B cell (primary cell): ENCODE measurements around the gene LHX6. TPM values are rescaled to one million over a fixed set of nuclear protein-coding genes. Genes with fewer than 3 reads are reported as not detected.

ENCODE experiments used
- ATAC-seq: fragments of 200-7000 bp; cut with Tn5 transposase; one replicate; pipeline ENCODE4 v1.10.0; 2021; ENCODE audit warnings: low read depth, mild to moderate bottlenecking, moderate number of reproducible peaks, moderate library complexity
- CTCF ChIA-PET: fragments of 350-600 bp; sonication (Branson Sonifier 250); formaldehyde crosslinking; loops from one replicate; lab custom pipeline; 2021; ENCODE audit warnings: antibody characterized with exemption, inconsistent platforms; lab: Charles Lee
- POLR2A ChIA-PET: fragments of 350-600 bp; sonication (Branson Sonifier 250); formaldehyde crosslinking; loops from one replicate; lab custom pipeline; 2021; ENCODE audit warnings: antibody characterized with exemption; lab: Charles Lee
- DNase-seq: peaks from one replicate; pipeline ENCODE4 v3.0.0; 2013
- H2AFZ ChIP-seq: 2 replicates; pipeline ENCODE4 v1.6.1; 2012; ENCODE audit warnings: mild to moderate bottlenecking, low read depth, low read length; ENCODE audit not compliant: insufficient read depth, poor library complexity, severe bottlenecking
- H3K27ac ChIP-seq, 2 donors: 1 replicate in 1 of 2; 2 replicates in 1 of 2; pipeline ENCODE4 v1.5.1; 2012 to 2013; ENCODE audit warnings: low read length in 2 of 2, mild to moderate bottlenecking in 2 of 2, moderate library complexity in 1 of 2
- H3K27me3 ChIP-seq, 4 experiments: fragments of 200-600 bp in 1 of 4; sonication (generic) in 1 of 4; replicated peaks in 1 of 4; 1 replicate in 2 of 4; 2 replicates in 2 of 4; pipeline versions ENCODE4 v1.6.1 to v1.7.0; 2013 to 2016; ENCODE audit warnings: low read length in 3 of 4, mild to moderate bottlenecking in 2 of 4, mixed read lengths in 1 of 4, moderate library complexity in 1 of 4; ENCODE audit not compliant: insufficient read depth in 4 of 4, control insufficient read depth in 3 of 4; ENCODE audit errors: control extremely low read depth in 1 of 4
- H3K36me3 ChIP-seq, 2 experiments: replicated peaks in 1 of 2; 1 replicate in 1 of 2; 2 replicates in 1 of 2; pipeline versions ENCODE4 v1.6.1 to v1.7.1; 2013; ENCODE audit warnings: low read length in 1 of 2; ENCODE audit not compliant: insufficient read depth in 2 of 2, control insufficient read depth in 1 of 2; ENCODE audit errors: control extremely low read depth in 1 of 2, extremely low read depth in 1 of 2
- H3K4me1 ChIP-seq, 2 donors: fragments of 200-600 bp in 1 of 2; sonication (generic) in 1 of 2; 1 replicate in 1 of 2; 2 replicates in 1 of 2; pipeline versions ENCODE4 v1.5.1 to v1.6.1; 2013 to 2017; ENCODE audit warnings: low read length in 2 of 2; ENCODE audit not compliant: control insufficient read depth in 2 of 2, insufficient read depth in 2 of 2
- H3K4me2 ChIP-seq: replicated peaks from 2 replicates; pipeline ENCODE3; 2012; ENCODE audit warnings: mild to moderate bottlenecking, low read depth, low read length; ENCODE audit not compliant: poor library complexity, severe bottlenecking
- H3K4me3 ChIP-seq, 5 experiments: fragments of 200-600 bp in 1 of 5; sonication (generic) in 1 of 5; 1 replicate in 3 of 5; 2 replicates in 2 of 5; pipeline versions ENCODE4 v1.5.1 to v1.7.0; 2011 to 2016; ENCODE audit warnings: low read length in 4 of 5, mild to moderate bottlenecking in 4 of 5, low read depth in 2 of 5, control low read depth in 1 of 5, moderate library complexity in 1 of 5; ENCODE audit not compliant: insufficient read depth in 1 of 5; ENCODE audit errors: control extremely low read depth in 1 of 5, extremely low read depth in 1 of 5
- H3K79me2 ChIP-seq: fragments of 200-600 bp; sonication (generic); one replicate; pipeline ENCODE4 v1.6.0; 2016; ENCODE audit warnings: low read length; ENCODE audit not compliant: control insufficient read depth, insufficient read depth
- H3K9ac ChIP-seq: fragments of 200-600 bp; sonication (generic); 2 replicates; pipeline ENCODE4 v1.6.1; 2017; ENCODE audit warnings: mild to moderate bottlenecking, low read length, moderate library complexity
- H3K9me3 ChIP-seq, 3 donors: one replicate each; pipeline versions ENCODE4 v1.6.1 to v1.7.1; 2013; ENCODE audit warnings: low read length in 2 of 3; ENCODE audit not compliant: control insufficient read depth in 2 of 3, insufficient read depth in 1 of 3; ENCODE audit errors: control extremely low read depth in 1 of 3
- H4K20me1 ChIP-seq: 2 replicates; pipeline ENCODE4 v1.6.0; 2012; ENCODE audit warnings: mild to moderate bottlenecking, low read length; ENCODE audit not compliant: insufficient read depth, control insufficient read depth, poor library complexity, severe bottlenecking
- H3K27ac Mint-ChIP-seq: one replicate; pipeline ENCODE4 v1.8.0; 2021; ENCODE audit warnings: mixed read lengths
- H3K27me3 Mint-ChIP-seq: one replicate; pipeline ENCODE4 v1.8.0; 2021; ENCODE audit warnings: mixed read lengths
- H3K4me1 Mint-ChIP-seq: one replicate; pipeline ENCODE4 v1.8.0; 2021; ENCODE audit warnings: mixed read lengths
- H3K4me3 Mint-ChIP-seq: one replicate; pipeline ENCODE4 v1.8.0; 2021; ENCODE audit warnings: mixed read lengths
- H3K9me3 Mint-ChIP-seq: one replicate; pipeline ENCODE4 v1.8.0; 2022; ENCODE audit warnings: mixed read lengths; ENCODE audit not compliant: insufficient read depth
- EZH2 ChIP-seq: IDR thresholded peaks from 2 replicates; pipeline ENCODE4 v1.6.1; 2012; ENCODE audit warnings: borderline replicate concordance, low read depth, mild to moderate bottlenecking, moderate library complexity, low read length; ENCODE audit not compliant: insufficient read depth, poor library complexity, severe bottlenecking
- WGBS: methylation state at CpG from one replicate; pipeline ENCODE4 v1.1.5; 2013; ENCODE audit warnings: missing lambda C conversion rate; ENCODE audit not compliant: insufficient coverage; 5-methylcytosine and 5-hydroxymethylcytosine counted together
- intact Hi-C: fragments of 100-400 bp; cut with micrococcal nuclease; formaldehyde crosslinking; loops from one replicate; pipeline ENCODE4 v1.10.0; 2022
- polyA plus RNA-seq: library from polyadenylated mRNA; depleted of rRNA; stranded (reverse); fragments of >200 nt; gene quantifications from 2 replicates; pipeline ENCODE4 v1.2.3, GENCODE V29; 2012
- total RNA-seq, 2 donors: library from RNA; stranded (reverse); fragments of 120-200 nt in 1 of 2; gene quantifications; 1 replicate in 1 of 2; 2 replicates in 1 of 2; pipeline versions ENCODE4 v1.2.3 to v1.2.4, GENCODE V29; 2013 to 2022
- TF ChIP-seq, protein P1 (sequence below): fragments of 200-600 bp; IDR thresholded peaks from one replicate; pipeline ENCODE4 v1.8.0; 2022; ENCODE audit warnings: antibody characterized with exemption, mild to moderate bottlenecking

Gene LHX6
- total and polyA plus RNA-seq, 2 donors (not counting 1 experiment from before 2014, with no cell fraction given) = 0.03 TPM; not detected in 1

DNA sequence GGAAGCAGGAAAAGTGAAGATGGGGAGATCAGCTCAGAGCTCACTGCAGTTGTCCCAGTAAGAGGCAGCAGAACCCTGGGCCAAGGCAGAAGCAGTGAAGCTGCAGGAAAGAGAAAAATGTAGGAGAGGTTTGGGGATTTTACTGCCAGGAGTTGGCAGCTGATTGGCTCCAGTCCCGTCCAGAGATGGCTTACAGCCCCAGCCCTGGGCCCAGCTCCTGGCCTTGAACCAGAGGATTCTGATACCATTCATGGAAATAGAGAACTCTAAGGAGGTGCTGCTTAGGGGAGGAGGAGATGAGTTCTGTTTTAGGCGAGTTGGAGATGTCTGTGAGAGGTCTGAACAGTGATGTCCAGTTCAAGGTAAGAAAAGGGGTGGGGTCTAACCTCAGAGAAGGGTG, 64.5 kb downstream of the LHX6 start:
- no peak overlapping the region for H3K27ac ChIP-seq
- Mint-ChIP-seq H3K4me3 (no peak overlapping the region), H3K27me3 (peaks cover 53% of the 10 kb centered on the region), H3K4me1 (peaks cover 6% of the 10 kb centered on the region), H3K9me3 (peaks cover 6% of the 10 kb centered on the region), H3K27ac (no peak overlapping the region)
- TF ChIP-seq, protein P1, sequence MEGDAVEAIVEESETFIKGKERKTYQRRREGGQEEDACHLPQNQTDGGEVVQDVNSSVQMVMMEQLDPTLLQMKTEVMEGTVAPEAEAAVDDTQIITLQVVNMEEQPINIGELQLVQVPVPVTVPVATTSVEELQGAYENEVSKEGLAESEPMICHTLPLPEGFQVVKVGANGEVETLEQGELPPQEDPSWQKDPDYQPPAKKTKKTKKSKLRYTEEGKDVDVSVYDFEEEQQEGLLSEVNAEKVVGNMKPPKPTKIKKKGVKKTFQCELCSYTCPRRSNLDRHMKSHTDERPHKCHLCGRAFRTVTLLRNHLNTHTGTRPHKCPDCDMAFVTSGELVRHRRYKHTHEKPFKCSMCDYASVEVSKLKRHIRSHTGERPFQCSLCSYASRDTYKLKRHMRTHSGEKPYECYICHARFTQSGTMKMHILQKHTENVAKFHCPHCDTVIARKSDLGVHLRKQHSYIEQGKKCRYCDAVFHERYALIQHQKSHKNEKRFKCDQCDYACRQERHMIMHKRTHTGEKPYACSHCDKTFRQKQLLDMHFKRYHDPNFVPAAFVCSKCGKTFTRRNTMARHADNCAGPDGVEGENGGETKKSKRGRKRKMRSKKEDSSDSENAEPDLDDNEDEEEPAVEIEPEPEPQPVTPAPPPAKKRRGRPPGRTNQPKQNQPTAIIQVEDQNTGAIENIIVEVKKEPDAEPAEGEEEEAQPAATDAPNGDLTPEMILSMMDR = no peak
- no peak for TF ChIP-seq EZH2
- H3K36me3 ChIP-seq = no peaks in the 10 kb centered on the region
- no peak for ATAC-seq
- no peak for DNase-seq
- ChIA-PET POLR2A (no interaction called here), CTCF (no interaction called here)
- H3K4me3 ChIP-seq = no peak overlapping the region
- no peaks in the 10 kb centered on the region for H4K20me1 ChIP-seq
- peaks cover 0 to 4% of the 10 kb centered on the region in 2 donors for H3K4me1 ChIP-seq
- 76% methylated on average over 2 of the region's 2 CpGs for WGBS
- H3K27me3 ChIP-seq = peaks cover 0 to 24% (median 0%) of the 10 kb centered on the region in 4 experiments
- H3K9me3 ChIP-seq = peaks cover 1 to 3% (median 2%) of the 10 kb centered on the region in 3 donors
- no peak overlapping the region for H3K4me2 ChIP-seq
- H3K79me2 ChIP-seq = peaks cover 3% of the 10 kb centered on the region
- intact Hi-C loops = no loop called here
- no peak overlapping the region for H2AFZ ChIP-seq
- no peak overlapping the region for H3K9ac ChIP-seq

DNA sequence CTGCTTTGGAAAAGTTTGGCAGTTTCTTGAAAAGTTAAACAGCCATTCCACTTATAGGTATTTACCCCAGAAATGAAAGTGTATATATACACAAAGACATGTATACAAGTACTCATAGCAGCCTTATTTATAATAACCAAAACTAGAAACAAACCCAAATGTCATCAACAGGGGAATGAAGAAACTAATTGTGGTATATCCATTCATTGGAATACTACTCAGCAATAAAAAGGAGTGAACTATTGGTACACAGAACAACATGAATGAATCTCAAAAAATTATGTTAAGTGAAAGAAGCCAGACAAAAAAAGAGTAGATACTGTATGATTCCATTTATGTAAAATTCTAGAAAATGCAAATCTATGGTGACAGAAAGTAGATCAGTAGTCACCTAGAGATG, 66.3 kb downstream of the LHX6 start:
- DNase-seq = no peak
- no peaks in the 10 kb centered on the region for H4K20me1 ChIP-seq
- no peak overlapping the region for H2AFZ ChIP-seq
- Mint-ChIP-seq H3K27ac (no peak overlapping the region), H3K4me3 (no peak overlapping the region), H3K9me3 (peaks cover 6% of the 10 kb centered on the region), H3K4me1 (peaks cover 19% of the 10 kb centered on the region), H3K27me3 (peaks cover 37% of the 10 kb centered on the region)
- no peaks in the 10 kb centered on the region for H3K36me3 ChIP-seq
- TF ChIP-seq, protein P1 = no peak
- no peak for TF ChIP-seq EZH2
- peaks cover 0 to 2% (median 1%) of the 10 kb centered on the region in 3 donors for H3K9me3 ChIP-seq
- no peak for ATAC-seq
- no peak overlapping the region for H3K9ac ChIP-seq
- H3K27ac ChIP-seq = no peak overlapping the region
- H3K27me3 ChIP-seq = peaks cover 0 to 24% (median 0%) of the 10 kb centered on the region in 4 experiments
- no peak overlapping the region for H3K4me3 ChIP-seq
- POLR2A ChIA-PET = no interaction called here
- intact Hi-C loops = no loop called here
- peaks cover 9% of the 10 kb centered on the region in 2 donors for H3K4me1 ChIP-seq
- CTCF ChIA-PET = no interaction called here
- no peak overlapping the region for H3K4me2 ChIP-seq
- H3K79me2 ChIP-seq = peaks cover 20% of the 10 kb centered on the region
